NCI-H2081 (cell line): ENCODE results near the gene CASP6.

Experiments
- DNase-seq, 2 experiments: peaks; one replicate each; lab custom pipeline; 2025; lab: John Stamatoyannopoulos, UW

The CASP6 gene

DNA sequence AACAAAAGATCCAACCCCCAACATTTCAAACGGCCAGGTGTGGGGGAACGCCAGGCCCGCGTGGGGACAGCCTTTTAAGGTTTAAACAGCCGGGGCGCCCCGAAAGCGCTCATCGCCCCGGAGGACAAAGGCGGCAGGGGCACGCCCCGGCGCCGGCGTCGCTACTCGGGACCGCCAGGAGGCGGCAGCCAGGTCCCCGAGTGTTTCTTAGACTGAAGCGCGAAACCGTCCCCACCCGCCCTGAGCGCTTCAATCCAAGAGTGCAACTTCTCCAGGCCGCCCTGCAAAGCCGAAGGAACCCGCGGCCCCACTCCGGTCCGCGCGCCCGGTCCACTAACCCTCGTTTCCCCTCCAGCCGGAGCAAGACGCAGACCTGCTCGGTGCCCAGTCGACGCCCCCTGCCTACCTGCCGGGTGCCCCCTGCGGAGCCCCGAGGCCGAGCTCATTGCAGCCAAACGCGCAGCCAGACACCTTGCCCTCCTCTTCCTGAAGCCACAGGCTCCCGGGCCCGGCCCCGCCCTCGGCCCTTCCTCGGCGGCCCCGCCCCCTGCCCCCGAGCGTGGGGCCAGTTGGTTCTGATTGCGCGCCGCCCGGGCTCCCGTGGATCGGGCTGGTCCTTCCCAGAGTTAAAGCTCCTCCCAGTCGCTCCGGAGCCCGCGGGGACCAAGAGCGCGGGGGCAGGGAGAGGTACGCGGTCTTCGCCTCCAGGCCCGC lies at the start of gene CASP6:
CASP6 (minus strand) TSS at position 496 of the 714 bp plus-strand sequence; CDS start at position 446, 50 bp downstream.
- DNase-seq, result peak; percentile 64 to 79

DNA sequence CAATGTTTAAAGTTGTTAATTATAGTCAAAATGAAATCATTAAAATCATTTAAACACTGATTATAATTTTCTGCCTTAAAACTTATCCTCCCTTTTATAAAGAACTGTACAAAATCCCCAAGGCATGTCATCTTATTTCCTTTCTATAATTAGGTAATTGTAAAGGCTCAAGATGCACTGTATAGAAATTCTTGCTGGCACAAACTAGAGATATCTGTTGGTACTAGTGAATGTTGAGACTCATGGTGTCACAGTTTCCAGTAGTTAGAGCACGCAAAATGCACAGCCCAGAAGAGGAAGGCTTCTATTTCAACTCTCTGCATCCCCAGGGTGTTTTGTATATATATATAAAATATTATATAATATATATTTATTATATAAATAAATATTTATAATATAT lies 49.3 kb upstream of the CASP6 start:
- DNase-seq, result no peak

DNA sequence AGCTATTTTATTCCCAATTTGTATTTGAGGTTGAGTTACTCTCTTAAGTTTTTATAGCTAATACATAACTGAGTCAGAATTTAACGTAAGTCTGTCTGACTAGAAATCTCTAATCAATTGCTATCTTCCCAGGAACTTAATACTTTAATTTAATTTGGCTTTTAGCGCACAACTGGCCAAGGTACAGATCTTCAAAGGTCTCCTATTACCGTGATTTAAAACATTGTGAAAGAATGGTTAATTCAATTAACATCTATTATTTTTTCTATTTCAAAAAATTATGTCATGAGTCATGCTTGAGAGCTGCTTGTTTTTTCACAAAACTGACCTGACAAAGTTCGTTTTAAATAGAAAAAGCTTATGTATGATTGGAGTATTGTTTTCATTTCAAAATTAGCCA lies 48.6 kb upstream of the CASP6 start:
- DNase-seq, result no peak

DNA sequence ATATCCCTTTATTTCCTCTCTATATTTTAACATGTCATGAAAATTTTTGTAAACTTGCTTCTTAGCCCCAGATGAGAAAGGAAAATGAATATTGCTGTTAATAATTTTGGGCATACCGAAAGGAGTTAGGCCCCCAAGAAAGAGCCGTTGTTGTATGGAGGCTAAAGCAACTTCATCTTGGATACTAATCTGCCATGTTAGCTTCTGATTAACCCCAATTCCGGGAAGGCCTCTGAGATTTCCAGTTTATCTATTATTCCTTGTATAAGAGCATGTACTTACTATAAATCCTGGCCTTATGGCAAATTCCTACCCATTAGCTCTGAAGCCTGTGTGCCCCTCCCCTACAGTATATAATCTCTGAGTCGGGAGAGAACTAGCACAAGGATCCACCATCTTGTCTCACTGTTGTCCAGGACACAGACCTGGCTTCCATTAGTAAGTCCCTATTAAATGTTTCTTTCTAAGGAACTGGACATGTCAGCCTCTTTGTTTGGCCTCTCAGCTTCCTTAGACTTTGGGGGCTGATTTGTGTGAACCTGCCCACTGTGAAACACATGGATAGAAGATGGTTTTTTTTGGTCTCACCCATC lies 47.5 kb upstream of the CASP6 start:
- DNase-seq, result no peak

DNA sequence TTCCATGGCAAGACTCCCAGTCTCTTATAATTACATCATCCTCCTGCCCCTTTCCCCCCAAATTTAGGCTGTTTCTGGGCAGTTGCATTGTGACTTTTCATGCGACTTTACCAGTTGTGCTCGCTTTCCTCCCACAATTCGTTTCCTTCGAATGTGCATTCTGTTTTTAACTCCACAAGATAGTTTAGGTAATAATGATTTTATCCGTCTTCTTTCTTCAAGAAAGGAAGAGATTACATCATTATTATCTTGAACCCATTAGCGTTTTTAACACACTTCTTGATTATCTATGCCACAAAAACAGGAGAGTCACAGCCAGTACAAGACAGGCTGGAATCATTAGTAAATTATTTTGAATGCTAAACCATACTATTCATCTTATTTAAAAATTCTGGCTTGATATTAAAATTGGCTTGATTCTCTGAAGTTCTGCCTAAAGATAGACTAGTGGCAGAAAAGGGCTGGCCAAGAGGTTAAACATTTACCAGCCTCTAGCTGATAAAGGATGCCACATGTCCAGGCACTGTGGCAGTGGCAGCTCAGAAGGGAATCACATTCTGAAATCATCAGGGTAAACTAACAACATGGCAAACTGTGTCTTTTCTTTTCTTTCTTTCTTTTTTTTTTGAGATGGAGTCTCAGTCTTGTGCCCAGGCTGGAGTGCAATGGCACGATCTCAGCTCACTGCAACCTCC lies 46.3 kb upstream of the CASP6 start:
- DNase-seq, result no peak

DNA sequence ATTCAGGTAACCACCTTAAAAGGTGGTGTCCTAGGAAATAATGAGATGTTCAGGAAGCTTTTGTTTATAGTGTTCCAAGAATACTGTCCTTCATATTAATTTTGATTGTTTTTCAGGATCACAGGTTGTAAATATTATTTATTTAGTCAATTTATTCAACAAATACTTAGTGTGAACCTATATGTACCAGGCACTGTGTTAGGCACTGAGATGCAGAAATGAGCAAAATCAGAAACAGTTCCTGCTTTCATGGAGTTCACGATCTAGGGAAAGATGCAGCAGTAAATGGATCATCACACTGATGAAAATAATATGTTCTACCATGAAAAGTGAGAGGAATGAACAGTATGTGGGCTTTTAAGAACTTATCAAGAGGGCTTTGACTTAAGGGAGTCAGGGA lies 44.9 kb upstream of the CASP6 start:
- no peak for DNase-seq

DNA sequence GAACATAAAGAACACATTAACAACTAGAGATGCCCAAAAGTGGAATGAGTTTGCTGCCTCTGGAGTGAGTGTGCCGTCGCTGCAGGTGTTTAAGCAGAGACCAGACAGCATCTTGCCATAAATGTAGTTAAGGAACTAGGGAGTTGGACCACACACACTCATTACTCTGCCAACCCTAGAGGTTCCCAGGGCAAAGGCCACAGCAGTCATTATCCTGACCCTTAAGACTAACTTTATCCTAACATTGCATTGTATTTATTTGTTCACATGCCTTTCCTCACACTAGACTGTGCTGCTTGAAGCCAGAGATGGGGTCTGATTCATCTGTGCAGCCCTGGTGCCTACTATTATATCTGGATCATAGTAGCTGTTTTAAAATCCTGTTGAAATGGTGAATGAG lies 43.5 kb upstream of the CASP6 start:
- no peak for DNase-seq

DNA sequence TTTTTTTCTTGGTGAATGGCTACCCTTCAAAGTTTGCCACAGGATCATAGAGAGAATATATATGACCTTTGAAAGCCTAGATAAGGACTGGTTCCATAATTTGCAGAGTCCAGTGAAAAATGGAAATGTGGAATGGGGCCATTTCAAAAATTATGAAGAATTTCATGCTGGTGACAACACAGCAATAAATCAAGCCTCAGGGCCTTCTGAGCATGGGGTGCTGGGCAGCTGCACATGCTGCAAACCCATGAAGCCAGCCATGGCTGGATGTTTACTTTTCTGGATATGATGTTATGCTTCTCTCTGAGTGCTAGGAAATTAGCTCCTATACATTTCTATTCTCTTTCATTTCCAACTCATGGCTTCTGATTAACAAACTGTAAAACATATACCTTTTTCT lies 42.6 kb upstream of the CASP6 start:
- DNase-seq, result no peak

DNA sequence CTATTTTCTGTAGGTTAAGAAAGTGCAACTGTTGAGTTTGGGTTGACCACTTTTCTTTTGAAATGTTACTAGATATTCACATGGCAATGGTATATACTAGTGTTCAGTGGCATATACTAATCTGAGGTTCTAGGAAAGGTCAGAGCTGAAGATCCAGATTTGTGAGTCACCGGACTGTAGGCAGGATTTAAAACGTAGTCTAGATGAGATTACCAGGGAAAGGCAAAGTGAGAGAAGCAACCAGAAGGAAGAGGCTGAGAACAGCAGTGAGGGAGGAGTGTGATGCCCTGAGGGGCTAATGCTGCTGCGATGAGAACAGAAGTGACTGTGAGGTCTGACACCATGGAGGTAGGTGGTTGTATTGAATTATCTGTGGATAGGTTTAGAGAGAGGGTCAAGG lies 36.3 kb upstream of the CASP6 start:
- DNase-seq, result no peak

DNA sequence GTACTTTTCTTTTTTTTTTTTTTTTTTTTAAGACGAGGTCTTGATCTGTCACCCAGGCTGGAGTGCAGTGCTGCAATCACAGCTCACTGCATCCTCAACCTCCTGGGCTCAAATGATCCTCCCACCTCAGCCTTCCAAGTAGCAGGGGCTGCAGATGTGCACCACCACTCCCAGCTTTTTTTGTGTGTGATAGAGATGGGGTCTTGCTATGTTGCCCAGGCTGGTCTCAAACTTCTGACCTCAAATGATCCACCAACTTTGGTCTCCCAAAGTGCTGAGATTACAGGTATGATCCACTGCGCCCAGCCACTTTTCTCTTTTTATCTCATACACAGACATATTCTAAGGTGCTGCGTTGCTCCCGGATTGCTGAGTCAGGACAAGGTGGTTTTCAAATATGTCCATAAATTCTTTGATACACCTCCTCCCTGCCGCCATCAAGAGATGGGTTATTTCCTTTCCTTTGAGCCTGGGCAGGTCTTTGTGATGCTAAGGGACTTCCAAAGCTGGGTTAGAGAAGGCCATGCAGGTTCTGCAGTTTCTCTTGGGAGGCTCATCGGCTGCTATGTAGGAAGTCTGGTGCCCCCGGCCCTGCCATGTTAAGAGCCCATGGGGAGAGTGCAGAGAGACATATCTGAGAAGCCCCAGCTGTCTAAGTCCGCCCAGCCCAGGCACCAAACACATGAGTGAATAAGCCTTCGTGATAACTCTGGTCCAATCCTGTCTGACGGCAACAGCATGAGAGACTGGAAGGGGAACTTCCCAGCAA lies 35.0 kb upstream of the CASP6 start:
- no peak for DNase-seq

DNA sequence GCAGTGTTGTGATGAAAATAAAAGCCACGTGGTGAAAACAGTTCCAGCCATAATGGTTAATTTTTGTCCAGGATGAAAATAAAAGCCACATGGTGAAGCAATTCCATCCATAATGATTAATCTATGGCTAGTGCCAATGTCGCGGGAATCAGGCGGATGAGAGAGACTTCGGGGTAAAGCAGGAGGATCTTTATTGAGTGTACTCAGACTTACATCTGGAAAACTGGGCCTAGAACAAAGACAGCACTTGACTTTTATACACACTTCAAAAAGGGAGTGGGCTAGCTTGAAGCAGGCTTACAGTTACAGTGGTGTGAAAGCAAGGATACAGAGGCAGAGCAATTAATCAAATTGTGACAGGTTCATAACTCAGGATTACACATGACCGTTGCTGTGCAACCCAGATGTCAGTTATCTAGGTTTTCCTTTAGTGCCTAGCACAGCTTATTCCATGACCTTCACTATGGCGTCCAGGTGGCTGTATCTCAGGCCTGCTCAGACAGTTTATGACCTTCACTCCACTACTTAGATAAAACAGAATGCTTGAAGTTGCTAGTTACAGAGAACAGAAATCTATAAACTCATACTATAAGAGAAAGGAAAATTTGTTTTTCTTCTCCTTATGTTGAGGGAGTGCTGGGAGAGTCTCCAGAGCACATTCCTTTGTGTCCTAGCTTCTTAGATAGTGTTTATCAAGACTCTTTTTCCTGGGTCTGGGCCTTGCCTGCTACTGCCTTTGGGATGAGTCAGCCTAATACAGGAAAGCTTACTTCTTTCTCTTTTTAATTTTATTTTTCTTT lies 32.5 kb upstream of the CASP6 start:
- DNase-seq, result no peak

DNA sequence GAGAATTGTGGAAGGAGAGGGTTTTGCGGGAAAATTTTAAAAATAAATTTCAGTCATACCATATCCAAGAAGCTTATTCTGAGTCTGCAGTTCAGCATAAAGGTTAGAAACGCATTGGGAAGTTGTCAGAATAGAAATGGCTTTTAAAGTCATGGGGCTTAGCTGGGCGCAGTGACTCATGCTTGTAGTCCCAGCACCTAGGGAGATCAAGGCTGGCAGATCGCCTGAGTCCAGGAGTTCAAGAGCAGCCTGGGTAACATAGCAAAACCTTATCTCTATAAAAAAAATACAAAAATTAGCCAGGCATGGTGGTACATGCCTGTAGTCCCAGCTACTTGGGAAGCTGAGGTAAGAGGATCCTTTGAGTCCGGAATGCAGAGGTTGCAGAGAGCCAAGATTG lies 30.5 kb upstream of the CASP6 start:
- no peak for DNase-seq

DNA sequence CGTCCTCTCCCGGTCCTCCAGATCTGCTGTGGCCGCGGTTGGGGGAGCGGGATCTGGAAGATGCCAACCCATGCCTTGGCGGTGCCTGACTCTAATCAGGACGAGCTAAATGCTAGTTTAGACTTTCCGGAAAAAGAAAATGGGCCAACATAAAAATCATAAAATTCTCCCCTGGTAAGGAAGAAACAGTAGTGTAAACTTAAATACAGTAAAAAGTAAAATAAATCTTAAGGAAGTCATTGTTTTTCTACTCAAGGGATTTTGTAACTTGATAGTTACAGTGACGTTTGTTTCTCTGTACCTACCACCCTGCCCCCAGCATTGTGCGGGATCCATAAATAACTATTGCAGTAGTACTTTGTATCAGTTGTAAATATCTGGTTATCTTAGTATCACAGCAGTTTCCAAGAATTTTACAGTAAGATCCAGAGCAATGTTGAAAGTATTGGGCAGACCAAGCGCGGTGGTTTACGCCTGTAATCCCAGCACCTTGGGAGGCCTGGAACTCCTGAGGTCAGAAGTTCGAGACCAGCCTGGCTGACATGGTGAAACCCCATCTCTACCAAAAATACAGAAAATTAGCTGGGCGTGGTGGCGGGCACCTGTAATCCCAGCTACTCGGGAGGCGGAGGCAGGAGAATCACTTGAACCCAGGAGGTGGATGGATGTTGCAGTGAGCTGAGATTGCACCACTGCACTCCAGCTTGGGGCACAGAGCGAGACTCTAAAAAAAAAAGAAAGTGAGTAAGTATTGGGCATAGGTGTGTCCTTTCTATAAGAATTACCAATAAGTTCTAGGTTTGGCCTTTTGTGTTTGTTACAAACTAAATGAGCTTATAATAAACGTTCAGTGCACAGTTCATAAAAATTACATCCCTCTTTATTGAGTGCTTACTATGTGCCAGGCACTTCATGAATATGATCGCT lies 27.6 kb upstream of the CASP6 start:
- DNase-seq, result no peak

DNA sequence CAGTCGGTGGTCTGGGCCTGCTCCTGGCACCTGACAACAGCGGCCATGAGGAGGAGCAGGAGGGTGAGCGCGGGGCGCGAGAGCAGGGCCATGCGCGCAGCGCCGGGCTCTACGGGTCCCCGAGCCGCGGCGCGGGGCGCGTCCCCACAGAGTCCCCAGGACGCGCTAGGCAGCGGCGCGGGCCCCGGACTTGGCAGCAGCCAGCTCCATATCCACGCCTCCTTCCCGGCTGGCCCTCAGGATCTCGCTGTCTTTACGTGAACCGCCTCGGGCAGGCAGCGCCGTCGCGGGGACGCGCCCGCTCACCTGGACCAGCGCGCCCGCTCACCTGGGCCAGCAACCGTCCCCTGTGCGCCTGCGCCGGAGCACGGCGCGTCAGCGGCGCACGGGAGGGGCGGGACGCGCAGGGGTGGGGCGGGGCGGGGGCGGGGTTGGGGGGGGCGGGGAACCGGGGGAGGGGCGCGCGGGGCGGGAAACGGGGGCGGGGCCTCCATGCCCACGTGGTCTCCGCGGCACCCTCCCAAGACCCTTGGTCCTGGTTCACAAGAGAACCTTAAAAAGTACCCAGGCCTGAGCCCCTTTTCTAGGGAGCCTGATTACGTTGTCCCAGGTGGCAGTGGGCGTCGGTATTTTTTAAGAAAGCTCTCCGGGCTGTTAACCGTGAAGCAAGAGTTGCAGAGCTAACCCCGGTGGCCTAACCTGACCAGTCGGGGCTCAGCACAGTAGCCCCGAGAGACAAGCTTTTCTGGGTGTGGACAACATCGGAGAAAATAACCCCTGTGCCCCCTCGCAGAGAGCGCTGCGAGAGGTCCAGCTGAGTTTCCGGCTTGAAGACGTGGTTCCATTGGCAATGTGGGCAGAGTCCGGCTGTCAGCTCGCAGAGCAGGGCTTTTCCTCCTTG lies 26.7 kb upstream of the CASP6 start, which contains the start of gene PLA2G12A:
PLA2G12A (minus strand) TSS at position 353 of the 901 bp plus-strand sequence; CDS start at position 92, 261 bp downstream.
- peak; percentile 88 to 90 for DNase-seq

DNA sequence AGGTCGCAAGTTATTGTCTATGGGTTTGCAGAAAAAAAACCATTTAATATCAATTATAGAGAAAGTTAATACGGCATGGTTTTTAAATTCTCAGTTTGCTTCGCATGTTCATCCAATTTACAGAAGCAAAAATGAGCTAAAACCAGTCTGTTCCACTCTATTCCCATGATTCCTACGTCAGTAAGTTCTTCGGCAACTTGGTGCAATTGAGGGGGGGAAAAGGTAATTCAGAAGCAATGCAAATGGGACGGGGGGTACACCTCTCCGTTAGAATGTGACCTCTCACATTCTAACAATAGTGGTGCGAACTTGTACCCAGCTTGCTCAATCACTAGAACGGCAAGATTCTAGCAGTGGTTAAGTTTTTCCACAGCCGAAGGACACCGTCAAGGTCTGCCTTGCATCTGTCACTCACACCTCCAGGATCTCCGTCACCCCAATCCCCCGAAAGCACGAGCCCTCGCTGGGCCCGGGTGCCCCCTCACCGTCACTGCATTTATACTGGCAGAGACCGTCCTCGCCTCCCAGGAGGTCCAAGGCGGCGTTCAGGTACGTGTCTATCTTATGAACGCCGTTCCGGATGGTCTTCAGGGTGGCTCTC lies 26.0 kb upstream of the CASP6 start:
- DNase-seq, result peak in 1 of 2 experiments; percentile 26

DNA sequence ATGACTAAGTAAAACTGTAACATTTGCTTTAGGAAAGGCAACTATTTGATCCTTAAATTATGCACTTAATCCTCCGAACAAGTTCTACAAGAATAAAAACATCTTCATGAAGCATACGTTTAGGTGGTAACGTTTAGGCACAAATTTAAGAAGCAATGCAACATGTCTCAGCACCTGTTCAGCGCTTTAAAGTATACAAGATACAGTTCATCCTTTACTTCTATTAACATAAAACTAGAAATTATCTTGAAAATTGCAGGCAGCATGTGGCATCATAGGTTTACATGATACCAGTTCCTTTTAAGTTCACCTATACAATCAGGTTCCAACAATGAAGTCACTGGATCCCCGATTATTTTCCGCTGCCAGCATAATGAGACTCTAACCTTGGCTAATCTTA lies 25.1 kb upstream of the CASP6 start:
- peak in 1 of 2 experiments; percentile 8 for DNase-seq

DNA sequence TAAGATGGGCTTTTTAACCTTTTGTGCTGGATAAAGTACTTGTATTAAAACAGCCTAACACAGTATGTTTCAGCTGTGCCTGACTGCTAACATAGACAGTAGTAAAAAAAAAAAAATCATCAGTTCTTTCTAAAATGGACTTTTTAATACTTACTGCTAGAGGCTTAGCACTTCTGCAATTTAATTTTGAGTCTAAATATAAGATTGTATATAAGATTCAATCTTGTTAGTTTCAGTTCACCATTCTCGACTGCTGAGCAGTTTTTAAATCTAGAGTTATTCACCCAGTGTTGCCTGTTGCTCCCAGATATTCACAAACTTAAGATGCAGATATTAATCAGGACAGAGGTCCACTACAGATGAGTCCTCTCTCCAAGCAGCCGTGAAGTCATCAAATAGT lies 19.9 kb upstream of the CASP6 start:
- no peak for DNase-seq

DNA sequence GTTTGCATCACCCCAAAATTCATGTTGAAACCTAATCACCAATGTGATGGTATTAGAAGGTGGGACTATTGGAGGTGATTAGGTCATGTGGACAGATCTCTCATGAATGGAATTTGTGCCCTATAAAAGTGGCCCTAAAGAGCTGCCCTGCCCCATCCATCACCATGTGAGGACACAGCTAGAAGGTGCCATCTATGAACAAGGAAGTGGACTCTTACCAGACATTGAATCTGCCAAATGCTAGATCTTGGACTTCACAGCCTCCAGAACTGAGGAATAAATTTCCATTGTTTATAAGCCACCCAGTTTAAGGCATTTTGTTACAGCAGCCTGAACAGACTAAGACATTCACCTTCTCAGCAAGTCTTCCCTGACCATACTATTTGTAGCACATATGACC lies 19.1 kb upstream of the CASP6 start:
- DNase-seq, result no peak

DNA sequence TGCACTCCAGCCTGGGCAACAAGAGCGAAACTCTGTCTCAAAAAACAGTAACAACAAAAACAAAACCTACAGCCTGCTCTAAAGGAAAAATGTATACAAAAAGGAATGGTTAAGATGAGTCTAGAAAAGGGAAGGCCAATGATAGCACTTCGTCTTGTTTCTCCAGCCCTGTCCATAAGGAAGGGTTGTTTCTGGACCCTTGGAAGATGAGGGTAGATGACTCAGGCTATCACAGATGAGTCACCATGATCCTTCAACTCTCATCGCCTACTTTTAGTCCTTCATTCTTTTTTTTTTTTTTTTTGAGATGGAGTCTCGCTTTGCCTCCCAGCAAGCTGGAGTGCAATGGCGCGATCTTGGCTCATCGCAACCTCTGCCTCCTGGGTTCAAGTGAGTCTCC lies 17.8 kb upstream of the CASP6 start:
- DNase-seq, result no peak
